GM20431 (cell line): ENCODE data around the gene GDA.

Source experiments
- in situ Hi-C: fragments of 300-500 bp; cut with MseI, MboI; formaldehyde crosslinking; loops from one replicate; pipeline ENCODE4 v1.15.0; 2020; ENCODE audit warnings: low sequenced_read_pairs; ENCODE audit not compliant: unreplicated experiment

Gene GDA

GRCh38 chr9:72203205-72203803 is 54.1 kb downstream of the GDA start:
- in situ Hi-C loops: loop anchor here (10.0 kb wide), 1 partner anchor 71 kb away; no protein-coding TSS in a partner anchor

- in situ Hi-C loops: loop anchor here (10.0 kb wide), 1 partner anchor 71 kb away; no protein-coding TSS in a partner anchor
Measured at GRCh38 chr9:72204062-72204461, 54.8 kb downstream of the GDA start.

- in situ Hi-C loops: loop anchor here (10.0 kb wide), 1 partner anchor 69 kb away; no protein-coding TSS in a partner anchor
Measured at GRCh38 chr9:72205513-72205912, 56.3 kb downstream of the GDA start.

GRCh38 chr9:72207278-72207677 is 58.0 kb downstream of the GDA start:
- in situ Hi-C loops: loop anchor here (10.0 kb wide), 1 partner anchor 68 kb away; no protein-coding TSS in a partner anchor

GRCh38 chr9:72210522-72210921 is 61.3 kb downstream of the GDA start:
- in situ Hi-C loops: no loop called here

GRCh38 chr9:72211047-72211446 is 61.8 kb downstream of the GDA start:
- in situ Hi-C loops: no loop called here

GRCh38 chr9:72213906-72214305 is 64.7 kb downstream of the GDA start:
- in situ Hi-C loops: no loop called here

- in situ Hi-C loops: no loop called here
Measured at GRCh38 chr9:72217306-72217842, 68.1 kb downstream of the GDA start.

GRCh38 chr9:72220589-72220988 is 71.3 kb downstream of the GDA start:
- in situ Hi-C loops: no loop called here

- in situ Hi-C loops: no loop called here
Measured at GRCh38 chr9:72226146-72226812, 77.0 kb downstream of the GDA start.

GRCh38 chr9:72228282-72228681 is 79.0 kb downstream of the GDA start:
- in situ Hi-C loops: no loop called here

GRCh38 chr9:72232778-72233177 is 83.5 kb downstream of the GDA start:
- in situ Hi-C loops: no loop called here

- in situ Hi-C loops: no loop called here
Measured at GRCh38 chr9:72247549-72247948, 98.3 kb downstream of the GDA start.

- in situ Hi-C loops: no loop called here
Measured at GRCh38 chr9:72251589-72251988, 102.3 kb downstream of the GDA start.

GRCh38 chr9:72254901-72255545 is 105.8 kb downstream of the GDA start:
- in situ Hi-C loops: no loop called here

- in situ Hi-C loops: no loop called here
Measured at GRCh38 chr9:72255569-72255968, 106.3 kb downstream of the GDA start.

GRCh38 chr9:72256931-72257330 is 107.7 kb downstream of the GDA start:
- in situ Hi-C loops: no loop called here

GRCh38 chr9:72257814-72258213 is 108.6 kb downstream of the GDA start:
- in situ Hi-C loops: no loop called here

GRCh38 chr9:72262063-72262462 is 112.8 kb downstream of the GDA start:
- in situ Hi-C loops: loop anchor here (10.0 kb wide), 1 partner anchor 227 kb away; no protein-coding TSS in a partner anchor

- in situ Hi-C loops: loop anchor here (10.0 kb wide), 1 partner anchor 229 kb away; no protein-coding TSS in a partner anchor
Measured at GRCh38 chr9:72263572-72263971, 114.3 kb downstream of the GDA start.

- in situ Hi-C loops: loop anchor here (10.0 kb wide), 1 partner anchor 234 kb away; no protein-coding TSS in a partner anchor
Measured at GRCh38 chr9:72268961-72269360, 119.7 kb downstream of the GDA start.
